Brain microvascular endothelial cell (primary cell): Measurements from ENCODE around the gene KCNN3.

Experiments used
- DNase-seq: peaks from one replicate; pipeline ENCODE4 v3.0.0-alpha.2; 2020
- H3K27ac ChIP-seq: fragments of 250-450 bp; sonication (Bioruptor Pico); 2 replicates; pipeline ENCODE4 v1.5.1; 2020; ENCODE audit warnings: mild to moderate bottlenecking, moderate library complexity
- H3K27me3 ChIP-seq: fragments of 250-450 bp; sonication (Bioruptor Pico); replicated peaks from 2 replicates; pipeline ENCODE4 v1.5.1; 2020; ENCODE audit warnings: mild to moderate bottlenecking
- H3K36me3 ChIP-seq: fragments of 250-450 bp; sonication (Bioruptor Pico); replicated peaks from 2 replicates; pipeline ENCODE4 v1.5.1; 2020; ENCODE audit warnings: mild to moderate bottlenecking
- H3K4me3 ChIP-seq: 2 replicates; pipeline ENCODE4 v1.5.1; 2011; ENCODE audit warnings: low read depth, mild to moderate bottlenecking, control low read depth, low read length, moderate library complexity
- CTCF ChIP-seq: IDR thresholded peaks from 2 replicates; pipeline ENCODE4 v1.5.1; 2011; ENCODE audit warnings: low read depth, mild to moderate bottlenecking, moderate library complexity, low read length, control low read depth, inconsistent platforms; ENCODE audit errors: missing control alignments
- in situ Hi-C: cut with HindIII; loops from 2 replicates; pipeline ENCODE4 v1.10.0; 2017; ENCODE audit warnings: low sequenced_read_pairs, low pct_ligation_motif_present

KCNN3 gene

GRCh38 chr1:154729577-154729976, 140.5 kb downstream of the KCNN3 start:
- no peak for DNase-seq
- TF ChIP-seq CTCF = no peak
- H3K27me3 ChIP-seq = no peaks in the 10 kb centered on the region
- H3K4me3 ChIP-seq = no peak overlapping the region
- peak overlapping the region; percentile 61 for H3K27ac ChIP-seq
- H3K36me3 ChIP-seq = no peaks in the 10 kb centered on the region
- in situ Hi-C loops = no loop called here

- in situ Hi-C loops = no loop called here
- Histone ChIP-seq H3K27ac (peak overlapping the region; percentile 11), H3K27me3 (no peaks in the 10 kb centered on the region), H3K4me3 (no peak overlapping the region), H3K36me3 (no peaks in the 10 kb centered on the region)
- peak; percentile 74 for DNase-seq
- TF ChIP-seq CTCF = no peak
Measured at GRCh38 chr1:154729031-154729442, 141.0 kb downstream of the KCNN3 start.

- Histone ChIP-seq H3K36me3 (no peaks in the 10 kb centered on the region), H3K4me3 (no peak overlapping the region), H3K27me3 (no peaks in the 10 kb centered on the region), H3K27ac (no peak overlapping the region)
- in situ Hi-C loops = no loop called here
- no peak for TF ChIP-seq CTCF
- no peak for DNase-seq
Measured at GRCh38 chr1:154726896-154727753, 143.0 kb downstream of the KCNN3 start.

DNA sequence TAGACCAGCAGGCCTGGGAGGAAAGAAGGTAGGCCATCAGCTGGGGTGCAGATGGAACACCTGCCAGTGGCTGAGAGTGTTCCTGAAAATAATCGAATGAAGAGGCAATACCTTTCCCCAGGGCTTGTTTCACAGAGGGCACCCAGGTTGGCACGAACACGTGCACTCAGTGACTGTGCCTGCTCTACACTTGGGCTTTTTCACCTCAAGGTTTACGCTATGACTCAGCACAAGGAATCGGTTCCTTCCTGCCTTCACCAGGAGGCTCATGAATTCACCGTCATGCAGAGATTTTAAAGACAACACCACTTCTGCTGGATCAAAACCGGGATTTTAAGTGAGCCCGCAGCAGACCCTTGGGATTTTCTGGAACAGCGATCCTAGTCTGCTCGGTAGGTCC, 143.6 kb downstream of the KCNN3 start:
- no peak overlapping the region for H3K4me3 ChIP-seq
- in situ Hi-C loops = no loop called here
- no peak overlapping the region for H3K27ac ChIP-seq
- DNase-seq = no peak
- no peaks in the 10 kb centered on the region for H3K27me3 ChIP-seq
- no peaks in the 10 kb centered on the region for H3K36me3 ChIP-seq
- no peak for TF ChIP-seq CTCF

DNA sequence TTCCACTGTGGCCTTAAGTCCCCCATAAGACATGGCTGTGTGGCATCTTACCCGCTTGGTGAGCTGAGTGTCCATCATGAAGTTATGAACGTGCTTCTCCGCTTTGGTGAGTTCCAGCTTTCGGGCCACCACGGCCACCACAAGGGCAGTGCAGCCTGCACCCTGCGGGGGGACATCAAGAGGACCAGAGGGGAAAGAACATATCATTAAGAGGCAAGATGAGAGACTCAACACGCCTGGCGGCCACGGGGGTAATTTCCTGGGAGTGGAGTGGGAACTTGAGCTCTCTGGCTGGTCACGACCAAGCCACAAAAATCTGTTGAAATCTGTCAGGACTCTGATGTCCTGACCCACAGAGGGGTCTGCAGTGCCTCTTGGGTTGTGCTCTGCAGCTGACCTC, 144.2 kb downstream of the KCNN3 start:
- no peak for DNase-seq
- Histone ChIP-seq H3K4me3 (no peak overlapping the region), H3K36me3 (no peaks in the 10 kb centered on the region), H3K27me3 (no peaks in the 10 kb centered on the region), H3K27ac (no peak overlapping the region)
- in situ Hi-C loops = no loop called here
- TF ChIP-seq CTCF = no peak
